A549 (cell line): ENCODE data around the gene RLN3.

Source experiments
- CBX8 ChIP-seq: fragments of 200-600 bp; sonication (generic); IDR thresholded peaks from 2 replicates; pipeline ENCODE4 v1.6.1; 2016
- ELK1 ChIP-seq: fragments of 150-350 bp; IDR thresholded peaks from 2 replicates; pipeline ENCODE4 v1.6.1; 2014; ENCODE audit warnings: low read depth, mild to moderate bottlenecking, low read length
- EP300 ChIP-seq, 2 experiments: fragments of >200 bp; sonication (Bioruptor Twin); formaldehyde crosslinking; IDR thresholded peaks; 2 replicates in 1 of 2; 3 replicates in 1 of 2; pipeline ENCODE4 v1.6.1; 2016 to 2017
- FOSB ChIP-seq: fragments of 250-450 bp; sonication (Bioruptor Pico); IDR thresholded peaks from 2 replicates; pipeline ENCODE4 v1.5.0; 2020; ENCODE audit warnings: mild to moderate bottlenecking, moderate library complexity
- JUN ChIP-seq, 2 experiments: fragments of >200 bp; sonication (Bioruptor Twin); formaldehyde crosslinking; IDR thresholded peaks; 2 replicates in 1 of 2; 3 replicates in 1 of 2; pipeline ENCODE4 v1.6.1; 2016 to 2017
- MAFK ChIP-seq: fragments of 450-650 bp; IDR thresholded peaks from 2 replicates; pipeline ENCODE4 v1.6.1; 2014; ENCODE audit not compliant: partially characterized antibody
- MAX ChIP-seq: IDR thresholded peaks from 2 replicates; pipeline ENCODE4 v1.6.1; 2012
- MYC ChIP-seq: IDR thresholded peaks from 2 replicates; pipeline ENCODE4 v1.6.1; 2012; ENCODE audit warnings: mild to moderate bottlenecking, inconsistent platforms, low read length, improper control_type of control experiment, borderline replicate concordance
- RFX5 ChIP-seq: fragments of 450-650 bp; IDR thresholded peaks from 2 replicates; pipeline ENCODE4 v1.7.1; 2014; ENCODE audit warnings: antibody characterized with exemption, mild to moderate bottlenecking, moderate library complexity
- TP53 ChIP-seq: fragments of 250-450 bp; sonication (Bioruptor Pico); IDR thresholded peaks from 2 replicates; pipeline ENCODE4 v1.5.0; 2021; ENCODE audit warnings: mild to moderate bottlenecking, moderate library complexity
- USF2 ChIP-seq: fragments of 450-650 bp; IDR thresholded peaks from 2 replicates; pipeline ENCODE4 v1.6.1; 2014; ENCODE audit warnings: antibody characterized with exemption
- TF ChIP-seq, protein P1 (sequence below): fragments of >200 bp; sonication (Bioruptor Twin); formaldehyde crosslinking; IDR thresholded peaks from 3 replicates; pipeline ENCODE4 v1.5.1; 2016
- TF ChIP-seq, protein P2 (sequence below): fragments of >200 bp; sonication (Bioruptor Twin); formaldehyde crosslinking; IDR thresholded peaks from 3 replicates; pipeline ENCODE4 v1.6.1; 2016

GRCh38 chr19:13997631-13997962, 30.4 kb upstream of the RLN3 start:
- no peak for TF ChIP-seq MAX
- no peak for TF ChIP-seq MYC
- no peak for TF ChIP-seq MAFK
- TF ChIP-seq CBX8, result no peak
- TF ChIP-seq TP53 (CRISPR knock-in tag), result no peak
- TF ChIP-seq, protein P1, sequence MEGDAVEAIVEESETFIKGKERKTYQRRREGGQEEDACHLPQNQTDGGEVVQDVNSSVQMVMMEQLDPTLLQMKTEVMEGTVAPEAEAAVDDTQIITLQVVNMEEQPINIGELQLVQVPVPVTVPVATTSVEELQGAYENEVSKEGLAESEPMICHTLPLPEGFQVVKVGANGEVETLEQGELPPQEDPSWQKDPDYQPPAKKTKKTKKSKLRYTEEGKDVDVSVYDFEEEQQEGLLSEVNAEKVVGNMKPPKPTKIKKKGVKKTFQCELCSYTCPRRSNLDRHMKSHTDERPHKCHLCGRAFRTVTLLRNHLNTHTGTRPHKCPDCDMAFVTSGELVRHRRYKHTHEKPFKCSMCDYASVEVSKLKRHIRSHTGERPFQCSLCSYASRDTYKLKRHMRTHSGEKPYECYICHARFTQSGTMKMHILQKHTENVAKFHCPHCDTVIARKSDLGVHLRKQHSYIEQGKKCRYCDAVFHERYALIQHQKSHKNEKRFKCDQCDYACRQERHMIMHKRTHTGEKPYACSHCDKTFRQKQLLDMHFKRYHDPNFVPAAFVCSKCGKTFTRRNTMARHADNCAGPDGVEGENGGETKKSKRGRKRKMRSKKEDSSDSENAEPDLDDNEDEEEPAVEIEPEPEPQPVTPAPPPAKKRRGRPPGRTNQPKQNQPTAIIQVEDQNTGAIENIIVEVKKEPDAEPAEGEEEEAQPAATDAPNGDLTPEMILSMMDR, result no peak
- TF ChIP-seq USF2, result no peak
- no peak for TF ChIP-seq ELK1
- no peak for TF ChIP-seq EP300 (IDR thresholded peaks at IDR 0.05)
- TF ChIP-seq, protein P2, sequence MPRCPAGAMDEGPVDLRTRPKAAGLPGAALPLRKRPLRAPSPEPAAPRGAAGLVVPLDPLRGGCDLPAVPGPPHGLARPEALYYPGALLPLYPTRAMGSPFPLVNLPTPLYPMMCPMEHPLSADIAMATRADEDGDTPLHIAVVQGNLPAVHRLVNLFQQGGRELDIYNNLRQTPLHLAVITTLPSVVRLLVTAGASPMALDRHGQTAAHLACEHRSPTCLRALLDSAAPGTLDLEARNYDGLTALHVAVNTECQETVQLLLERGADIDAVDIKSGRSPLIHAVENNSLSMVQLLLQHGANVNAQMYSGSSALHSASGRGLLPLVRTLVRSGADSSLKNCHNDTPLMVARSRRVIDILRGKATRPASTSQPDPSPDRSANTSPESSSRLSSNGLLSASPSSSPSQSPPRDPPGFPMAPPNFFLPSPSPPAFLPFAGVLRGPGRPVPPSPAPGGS, result no peak
- no peak for TF ChIP-seq JUN (IDR thresholded peaks at IDR 0.05)
- no peak for TF ChIP-seq FOSB (CRISPR knock-in tag)
- TF ChIP-seq RFX5, result no peak
